Naive thymus-derived CD8-positive, alpha-beta T cell (primary cell): ENCODE measurements around the gene INTS11. TPM values are rescaled to one million over a fixed set of nuclear protein-coding genes. Genes with fewer than 3 reads are reported as not detected.
"Not testable (repeated sequence)": the region's sequence is repeated elsewhere in the genome, so short reads cannot be mapped to it uniquely, and the experiment has no call there.

Experiments used
- ATAC-seq, 2 donors: fragments of 150-1000 bp; cut with Tn5 transposase in 1 of 2; sonication (Bioruptor Pico), chemical (Tn5 transposase) in 1 of 2; 1 replicate in 1 of 2; 2 replicates in 1 of 2; pipeline ENCODE4 v1.10.0; 2021; ENCODE audit warnings: mild to moderate bottlenecking in 2 of 2, moderate library complexity in 2 of 2
- POLR2A ChIA-PET: fragments of 350-600 bp; sonication (Branson Sonifier 250); formaldehyde crosslinking; loops from one replicate; lab custom pipeline; 2021; ENCODE audit warnings: antibody characterized with exemption; lab: Charles Lee
- DNase-seq, 10 donors: peaks; one replicate each; pipeline versions ENCODE4 v3.0.0 to v3.0.0-alpha.2; 2020 to 2022
- H3K27ac Mint-ChIP-seq, 10 donors: one replicate each; pipeline ENCODE4 v1.8.0; 2020 to 2022; ENCODE audit warnings: mild to moderate bottlenecking in 10 of 10, mixed read lengths in 10 of 10, moderate library complexity in 4 of 10, inconsistent platforms in 1 of 10
- H3K27me3 Mint-ChIP-seq, 5 donors: one replicate each; pipeline ENCODE4 v1.8.0; 2021 to 2022; ENCODE audit warnings: mixed read lengths in 5 of 5
- H3K36me3 Mint-ChIP-seq, 3 donors: one replicate each; pipeline ENCODE4 v1.8.0; 2020 to 2022; ENCODE audit warnings: mixed read lengths in 3 of 3, mild to moderate bottlenecking in 2 of 3, inconsistent platforms in 1 of 3
- H3K4me1 Mint-ChIP-seq, 4 donors: one replicate each; pipeline ENCODE4 v1.8.0; 2021 to 2022; ENCODE audit warnings: mixed read lengths in 4 of 4
- H3K4me3 Mint-ChIP-seq, 10 donors: one replicate each; pipeline ENCODE4 v1.8.0; 2020 to 2022; ENCODE audit warnings: mild to moderate bottlenecking in 10 of 10, mixed read lengths in 10 of 10, moderate library complexity in 6 of 10, inconsistent platforms in 1 of 10
- H3K9me3 Mint-ChIP-seq, 9 donors: one replicate each; pipeline ENCODE4 v1.8.0; 2020 to 2022; ENCODE audit warnings: mixed read lengths in 9 of 9, mild to moderate bottlenecking in 3 of 9, inconsistent platforms in 1 of 9, moderate library complexity in 1 of 9
- polyA plus RNA-seq, 3 donors: library from polyadenylated mRNA; unstranded; fragments of 300-500 nt; fragmentation: Illumina TruSeq; gene quantifications; one replicate each; pipeline ENCODE4 v1.2.3, GENCODE V29; 2021
- total RNA-seq, 8 experiments: library from RNA in 2 of 8; stranded (reverse) in 2 of 8; gene quantifications; one replicate each; pipeline ENCODE4 v1.2.3 and lab custom pipeline; 2021 to 2026

INTS11 gene
- total and polyA plus RNA-seq, 5 experiments from 2014 or later = 51.7 to 174 (median 65.1) TPM

- Mint-ChIP-seq H3K4me1 (peaks cover 12 to 51% (median 35%) of the 10 kb centered on the region in 4 donors), H3K27me3 (no peaks in the 10 kb centered on the region)
- ATAC-seq = peak in 1 of 2 donors; percentile 43
These were observed 356 bp downstream of the INTS11 start for GRCh38 chr1:1324084-1324523.

GRCh38 chr1:1322952-1323351, 1.5 kb downstream of the INTS11 start:
- DNase-seq = no peak
- peak overlapping the region; percentile 82 to 95 (median 88) for H3K4me3 Mint-ChIP-seq
- peaks cover 12 to 51% (median 35%) of the 10 kb centered on the region in 4 donors for H3K4me1 Mint-ChIP-seq
- POLR2A ChIA-PET = interaction anchor here (0.6 kb wide), 1 partner anchor 290 kb away, joined by 3 read pairs; no protein-coding TSS in a partner anchor
- no peak for ATAC-seq
- H3K27ac Mint-ChIP-seq = peak overlapping the region in 7 of 10 donors; percentile 40 to 96 (median 85)
- H3K9me3 Mint-ChIP-seq = no peaks in the 10 kb centered on the region
- no peaks in the 10 kb centered on the region for H3K27me3 Mint-ChIP-seq
- peaks cover 0 to 24% (median 0%) of the 10 kb centered on the region in 3 donors for H3K36me3 Mint-ChIP-seq

More at GRCh38 chr1:1324084-1324523, 356 bp downstream of the INTS11 start:
- no peaks in the 10 kb centered on the region for H3K9me3 Mint-ChIP-seq
- H3K27ac Mint-ChIP-seq = peak overlapping the region in 5 of 10 donors; percentile 58 to 94 (median 89)
- H3K36me3 Mint-ChIP-seq = peaks cover 0 to 12% (median 0%) of the 10 kb centered on the region in 3 donors
- POLR2A ChIA-PET = interaction anchor here (0.7 to 2.0 kb wide), 2 partner anchors 24 to 154 kb away, joined by 4 to 9 read pairs; partner anchors contain the start of gene DVL1
- no peak for DNase-seq
- H3K4me3 Mint-ChIP-seq = peak overlapping the region in 8 of 10 donors; percentile 51 to 92 (median 85)

GRCh38 chr1:1322418-1322817, 2.0 kb downstream of the INTS11 start:
- H3K36me3 Mint-ChIP-seq = peaks cover 0 to 25% (median 0%) of the 10 kb centered on the region in 3 donors
- no peak for ATAC-seq
- H3K27ac Mint-ChIP-seq = peak overlapping the region in 8 of 10 donors; percentile 9 to 88 (median 62)
- no peaks in the 10 kb centered on the region for H3K9me3 Mint-ChIP-seq
- H3K4me3 Mint-ChIP-seq = peak overlapping the region; percentile 51 to 86 (median 79)
- no peaks in the 10 kb centered on the region for H3K27me3 Mint-ChIP-seq
- DNase-seq = no peak
- H3K4me1 Mint-ChIP-seq = peaks cover 11 to 49% (median 34%) of the 10 kb centered on the region in 4 donors
- POLR2A ChIA-PET = interaction anchor here (0.7 kb wide), 1 partner anchor 114 kb away, joined by 7 read pairs; no protein-coding TSS in a partner anchor

DNA sequence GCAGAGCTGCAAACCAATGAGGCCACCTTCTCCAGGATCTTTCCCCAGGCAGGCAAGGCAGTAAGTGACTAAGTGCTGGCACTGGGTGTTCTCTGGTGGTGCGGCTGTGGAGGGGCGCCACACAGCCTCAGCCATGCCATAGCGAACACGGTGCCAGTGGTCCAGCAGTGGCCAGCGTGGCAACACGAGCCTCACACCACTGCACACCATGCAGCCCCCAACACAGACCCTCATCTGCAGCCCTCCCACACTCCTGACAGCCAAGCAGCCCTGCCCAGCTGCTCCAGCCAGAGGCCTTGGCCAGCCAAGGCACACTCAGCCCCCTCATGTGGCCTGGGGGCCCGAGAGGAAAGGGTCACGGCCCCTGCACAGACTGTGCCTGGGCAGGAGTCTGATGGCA, 3.0 kb downstream of the INTS11 start:
- DNase-seq = no peak
- Mint-ChIP-seq H3K27ac (peak overlapping the region in 3 of 10 donors; percentile 34 to 60 (median 47)), H3K36me3 (peaks cover 0 to 31% (median 0%) of the 10 kb centered on the region in 3 donors), H3K9me3 (no peaks in the 10 kb centered on the region), H3K4me1 (peaks cover 11 to 49% (median 30%) of the 10 kb centered on the region in 4 donors), H3K4me3 (peak overlapping the region in 3 of 10 donors; percentile 22 to 50 (median 34)), H3K27me3 (no peaks in the 10 kb centered on the region)
- POLR2A ChIA-PET = interaction anchor here (0.6 to 0.7 kb wide), 2 partner anchors 54 to 115 kb away, joined by 3 to 7 read pairs; partner anchors contain the start of gene AURKAIP1
- no peak for ATAC-seq

DNA sequence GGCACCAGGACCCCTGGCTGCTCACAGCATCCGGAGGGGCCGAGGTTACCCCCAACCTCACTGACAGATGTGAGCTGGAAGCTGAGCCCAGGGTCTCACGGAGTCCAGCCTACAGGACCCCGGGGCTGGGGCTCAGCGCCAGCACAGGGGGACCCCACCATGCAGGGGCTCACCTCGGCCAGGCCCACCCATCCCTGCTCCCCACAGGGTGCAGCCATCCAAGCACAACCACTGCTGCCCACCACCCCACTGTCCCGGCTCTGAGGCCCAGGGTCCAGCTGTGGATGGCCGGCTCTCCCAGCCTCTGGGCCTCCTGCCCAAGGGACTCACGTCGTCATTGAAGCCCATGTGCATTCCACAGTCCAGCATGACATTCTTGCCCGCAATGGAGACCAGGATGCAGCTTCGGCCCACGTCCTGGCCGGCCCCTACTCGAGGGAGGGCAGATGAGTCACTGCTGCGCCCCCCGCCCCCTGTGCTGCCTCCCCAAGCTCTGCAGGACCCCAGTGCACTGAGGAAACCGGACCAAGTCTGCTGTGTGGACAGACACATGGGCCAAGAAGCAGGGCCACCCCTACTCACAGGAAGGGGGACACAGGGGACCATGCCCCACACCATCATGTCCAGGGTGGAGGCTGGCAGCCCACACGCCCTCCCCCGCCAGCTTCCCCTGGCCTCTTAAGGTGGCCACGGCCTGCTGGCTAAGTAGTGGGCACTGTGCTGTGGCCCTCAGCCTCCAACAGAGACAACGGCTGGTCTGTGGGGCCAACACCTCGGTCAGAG, 3.6 kb downstream of the INTS11 start:
- Mint-ChIP-seq H3K4me3 (peak overlapping the region in 3 of 10 donors; percentile 22 to 50 (median 38)), H3K4me1 (peaks cover 8 to 43% (median 25%) of the 10 kb centered on the region in 4 donors), H3K9me3 (no peaks in the 10 kb centered on the region), H3K27ac (peak overlapping the region in 3 of 10 donors; percentile 34 to 60 (median 47)), H3K36me3 (peaks cover 0 to 36% (median 0%) of the 10 kb centered on the region in 3 donors), H3K27me3 (no peaks in the 10 kb centered on the region)
- ATAC-seq (no peak), DNase-seq (no peak)
- POLR2A ChIA-PET = interaction anchor here (0.6 to 1.3 kb wide), 2 partner anchors 50 to 54 kb away, joined by 3 read pairs; partner anchors contain the start of gene AURKAIP1

GRCh38 chr1:1319646-1319941, 4.9 kb downstream of the INTS11 start:
- DNase-seq (no peak), ATAC-seq (no peak)
- POLR2A ChIA-PET = interaction anchor here (1.3 kb wide), 1 partner anchor 52 kb away, joined by 3 read pairs; no protein-coding TSS in a partner anchor
- peak overlapping the region in 2 of 10 donors; percentile 25 to 72 for H3K27ac Mint-ChIP-seq
- H3K4me3 Mint-ChIP-seq = peak overlapping the region in 1 of 10 donors; percentile 48
- H3K36me3 Mint-ChIP-seq = peaks cover 0 to 41% (median 0%) of the 10 kb centered on the region in 3 donors
- no peaks in the 10 kb centered on the region for H3K27me3 Mint-ChIP-seq
- peaks cover 8 to 40% (median 21%) of the 10 kb centered on the region in 4 donors for H3K4me1 Mint-ChIP-seq
- H3K9me3 Mint-ChIP-seq = no peaks in the 10 kb centered on the region

DNA sequence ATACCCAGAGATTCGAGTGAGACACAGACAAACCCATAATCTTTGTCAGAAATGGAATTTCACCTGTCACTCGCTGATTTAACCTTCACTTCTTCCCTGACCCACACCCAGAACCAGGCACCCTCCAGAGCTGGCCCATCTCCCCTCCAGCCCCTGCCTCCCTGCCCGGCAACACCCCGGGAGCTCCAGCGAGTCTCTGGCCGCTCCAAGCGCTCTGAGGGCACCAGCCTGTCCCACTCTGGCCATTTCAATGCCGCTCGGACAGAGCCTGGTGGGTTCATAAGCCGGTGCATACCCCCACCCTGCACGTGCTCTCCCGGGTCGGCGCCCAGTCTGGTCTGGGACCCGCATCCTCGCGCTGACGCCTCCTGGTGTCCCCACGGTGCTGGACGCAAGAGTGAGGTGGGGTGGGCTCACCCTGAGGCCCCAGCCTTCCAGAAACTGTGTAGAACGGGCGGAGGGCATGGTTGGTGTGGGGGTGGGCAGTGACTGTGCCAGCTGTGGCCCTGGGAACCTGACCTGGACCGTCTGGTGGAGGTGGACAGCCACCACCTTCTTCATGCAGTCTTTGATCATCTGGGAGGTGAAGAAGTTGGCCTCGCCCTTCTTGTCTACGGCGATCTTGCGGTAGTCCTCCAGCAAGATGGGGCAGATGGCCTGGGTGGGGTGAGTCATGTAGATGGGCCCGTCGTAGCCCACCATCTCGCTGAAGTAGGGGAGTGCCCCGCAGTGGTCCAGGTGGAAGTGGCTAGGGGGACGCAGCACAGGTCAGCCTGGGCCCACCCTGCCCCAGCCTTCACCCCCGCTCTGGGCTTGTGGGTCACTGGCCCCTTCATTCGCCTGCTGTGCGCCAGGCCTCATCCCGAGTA, 5.4 kb downstream of the INTS11 start:
- Mint-ChIP-seq H3K27me3 (no peaks in the 10 kb centered on the region), H3K27ac (peak overlapping the region in 4 of 10 donors; percentile 22 to 72 (median 30)), H3K9me3 (no peaks in the 10 kb centered on the region), H3K36me3 (peaks cover 0 to 41% (median 0%) of the 10 kb centered on the region in 3 donors), H3K4me3 (peak overlapping the region in 1 of 10 donors; percentile 48), H3K4me1 (peaks cover 7 to 38% (median 18%) of the 10 kb centered on the region in 4 donors)
- DNase-seq (no peak), ATAC-seq (no peak)
- POLR2A ChIA-PET = no interaction called here

- H3K27ac Mint-ChIP-seq = no peak overlapping the region
- H3K27me3 Mint-ChIP-seq = no peaks in the 10 kb centered on the region
- POLR2A ChIA-PET = interaction anchor here (1.5 kb wide), 1 partner anchor 13 kb away, joined by 3 read pairs; no protein-coding TSS in a partner anchor
- H3K4me1 Mint-ChIP-seq = peaks cover 2 to 35% (median 12%) of the 10 kb centered on the region in 4 donors
- no peak overlapping the region for H3K4me3 Mint-ChIP-seq
- no peaks in the 10 kb centered on the region for H3K9me3 Mint-ChIP-seq
- ATAC-seq (no peak), DNase-seq (no peak)
- peaks cover 0 to 47% (median 1%) of the 10 kb centered on the region in 3 donors for H3K36me3 Mint-ChIP-seq
These were observed 6.3 kb downstream of the INTS11 start for GRCh38 chr1:1318131-1318652.

DNA sequence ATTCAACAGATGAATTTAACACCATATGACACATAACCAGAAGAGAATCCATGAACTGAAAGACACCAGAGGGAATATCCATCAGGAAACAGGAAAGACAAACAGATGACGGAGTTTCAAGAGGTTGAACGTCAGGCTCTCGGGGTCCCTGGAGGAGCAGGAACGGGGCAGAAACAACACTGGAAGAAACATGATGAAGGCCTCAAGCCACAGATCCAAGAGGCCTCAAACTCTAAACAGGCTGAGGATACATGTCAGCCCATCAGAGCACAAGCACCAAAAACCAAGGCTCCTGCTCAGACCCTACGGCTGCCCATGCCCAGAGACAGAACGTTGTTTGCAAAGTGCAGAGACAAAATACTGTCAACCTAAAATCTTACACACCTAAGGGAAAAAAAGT, 7.0 kb downstream of the INTS11 start:
- POLR2A ChIA-PET = interaction anchor here (1.5 kb wide), 1 partner anchor 12 kb away, joined by 3 read pairs; no protein-coding TSS in a partner anchor
- H3K27ac Mint-ChIP-seq = peak overlapping the region in 2 of 10 donors; percentile 37 to 59
- no peak for ATAC-seq

GRCh38 chr1:1316199-1316598, 8.3 kb downstream of the INTS11 start:
- H3K27me3 Mint-ChIP-seq, ATAC-seq: not testable (repeated sequence)
- H3K36me3 Mint-ChIP-seq = peaks cover 0 to 52% (median 1%) of the 10 kb centered on the region in 3 donors

More for the DNA sequence above, 7.0 kb downstream of the INTS11 start:
- H3K27me3 Mint-ChIP-seq = no peaks in the 10 kb centered on the region
- no peak overlapping the region for H3K4me3 Mint-ChIP-seq
- peaks cover 5 to 28% (median 9%) of the 10 kb centered on the region in 4 donors for H3K4me1 Mint-ChIP-seq
- H3K9me3 Mint-ChIP-seq = no peaks in the 10 kb centered on the region
- H3K36me3 Mint-ChIP-seq = peaks cover 0 to 50% (median 1%) of the 10 kb centered on the region in 3 donors
- no peak for DNase-seq

GRCh38 chr1:1315435-1315954, 9.0 kb downstream of the INTS11 start:
- POLR2A ChIA-PET = no interaction called here
- Mint-ChIP-seq H3K27ac (peak overlapping the region in 1 of 10 donors; percentile 5), H3K9me3 (no peaks in the 10 kb centered on the region), H3K4me3 (no peak overlapping the region), H3K27me3 (no peaks in the 10 kb centered on the region), H3K4me1 (peaks cover 0 to 15% (median 4%) of the 10 kb centered on the region in 4 donors), H3K36me3 (peaks cover 0 to 52% (median 1%) of the 10 kb centered on the region in 3 donors)
- no peak for DNase-seq
- ATAC-seq = no peak

More at GRCh38 chr1:1316199-1316598, 8.3 kb downstream of the INTS11 start:
- Mint-ChIP-seq H3K27ac (peak overlapping the region in 4 of 10 donors; percentile 15 to 79 (median 37)), H3K4me1 (peaks cover 0 to 18% (median 4%) of the 10 kb centered on the region in 4 donors)
- H3K4me3 Mint-ChIP-seq, DNase-seq, POLR2A ChIA-PET, H3K9me3 Mint-ChIP-seq: not testable (repeated sequence)
